ENCODE measurements around the gene ACOX3. TPM values are rescaled to one million over a fixed set of nuclear protein-coding genes. Genes with fewer than 3 reads are reported as not detected.

Gene ACOX3
- total and polyA plus RNA-seq, 9 of the 15 experiments (the other 6 are each of a cell fraction or from before 2014, with no cell fraction given) = 0.68 to 7.3 (median 3.7) TPM

GRCh38 chr4:8446122-8446521 lies 5.6 kb upstream of the ACOX3 start:
- Histone ChIP-seq H3K4me1 (replicated peaks in 1 of 2; ENCODE audit: control insufficient read depth in 2 of 2, insufficient read depth in 2 of 2, low read length in 2 of 2) (peaks cover 9 to 17% of the 10 kb centered on the region in 2 experiments), H4K20me1 (replicated peaks; ENCODE audit: control insufficient read depth, insufficient read depth, low read length) (peaks cover 18% of the 10 kb centered on the region), H3K9ac (ENCODE audit: insufficient read depth in 1 of 2, low read depth in 2 of 2, low read length in 2 of 2) (no peak overlapping the region), H3K9me1 (ENCODE audit: control insufficient read depth, insufficient read depth, low read length) (peaks cover 3% of the 10 kb centered on the region), H2AFZ (ENCODE audit: low read depth, low read length) (no peak overlapping the region), H3K9me3 (replicated peaks; ENCODE audit: control insufficient read depth, insufficient read depth, low read depth, low read length) (no peaks in the 10 kb centered on the region), H3K27me3 (ENCODE audit: control insufficient read depth in 2 of 2, insufficient read depth in 2 of 2, low read length in 2 of 2) (no peaks in the 10 kb centered on the region), H3K27ac (ENCODE audit: extremely low read depth, low read depth, low read length) (no peak overlapping the region; the same call in 2 of the 3 replicates), H3K36me3 (ENCODE audit: control insufficient read depth, insufficient read depth, low read length) (peaks cover 54% of the 10 kb centered on the region; the same call in 2 of the 3 replicates), H3K4me3 (no peak overlapping the region), H3K4me2 (ENCODE audit: insufficient read depth, low read length) (no peak overlapping the region), H3K79me2 (ENCODE audit: control insufficient read depth, insufficient read depth, low read length) (peaks cover 46% of the 10 kb centered on the region)
- ATAC-seq = no peak
- intact Hi-C loops (cut with micrococcal nuclease) (no loop called here), in situ Hi-C loops (cut with MboI) (no loop called here)
- ChIA-PET CTCF (ENCODE audit: low intra/inter-chr PET ratio) (no interaction called here), POLR2A (interaction anchor here (0.7 kb wide), 1 partner anchor 18 kb away, joined by 3 read pairs; no protein-coding TSS in a partner anchor)
- TF ChIP-seq DACH1 (IDR thresholded peaks at IDR 0.05; ENCODE audit: partially characterized antibody) = no peak
- TF ChIP-seq, protein P1, sequence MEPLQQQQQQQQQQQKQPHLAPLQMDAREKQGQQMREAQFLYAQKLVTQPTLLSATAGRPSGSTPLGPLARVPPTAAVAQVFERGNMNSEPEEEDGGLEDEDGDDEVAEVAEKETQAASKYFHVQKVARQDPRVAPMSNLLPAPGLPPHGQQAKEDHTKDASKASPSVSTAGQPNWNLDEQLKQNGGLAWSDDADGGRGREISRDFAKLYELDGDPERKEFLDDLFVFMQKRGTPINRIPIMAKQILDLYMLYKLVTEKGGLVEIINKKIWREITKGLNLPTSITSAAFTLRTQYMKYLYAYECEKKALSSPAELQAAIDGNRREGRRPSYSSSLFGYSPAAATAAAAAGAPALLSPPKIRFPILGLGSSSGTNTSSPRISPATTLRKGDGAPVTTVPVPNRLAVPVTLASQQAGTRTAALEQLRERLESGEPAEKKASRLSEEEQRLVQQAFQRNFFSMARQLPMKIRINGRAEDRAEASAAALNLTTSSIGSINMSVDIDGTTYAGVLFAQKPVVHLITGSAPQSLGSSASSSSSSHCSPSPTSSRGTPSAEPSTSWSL (CRISPR knock-in tag; IDR thresholded peaks at IDR 0.05; ENCODE audit: borderline replicate concordance) = no peak
- TF ChIP-seq OTX1 (CRISPR knock-in tag; IDR thresholded peaks at IDR 0.05) = no peak
- FAIRE-seq = no peak
- BruUV-seq (replicated peaks) = no TSS peak
- 70% methylated on average over 3 of the region's 3 CpGs for WGBS (ENCODE audit: insufficient coverage, low coverage, missing lambda C conversion rate)
- no peak for DNase-seq (ENCODE audit: extremely low read depth in 1 of 4, low spot score in 3 of 4)

- Histone ChIP-seq H3K4me2 (ENCODE audit: insufficient read depth, low read length) (no peak overlapping the region), H4K20me1 (replicated peaks; ENCODE audit: control insufficient read depth, insufficient read depth, low read length) (peaks cover 18% of the 10 kb centered on the region), H3K9me1 (ENCODE audit: control insufficient read depth, insufficient read depth, low read length) (peaks cover 3% of the 10 kb centered on the region), H3K36me3 (ENCODE audit: control insufficient read depth, insufficient read depth, low read length) (peaks cover 38% of the 10 kb centered on the region; the same call in 2 of the 3 replicates), H3K27me3 (ENCODE audit: control insufficient read depth in 2 of 2, insufficient read depth in 2 of 2, low read length in 2 of 2) (no peaks in the 10 kb centered on the region), H3K27ac (ENCODE audit: extremely low read depth, low read depth, low read length) (no peak overlapping the region), H3K4me3 (no peak overlapping the region), H3K4me1 (replicated peaks in 1 of 2; ENCODE audit: control insufficient read depth in 2 of 2, insufficient read depth in 2 of 2, low read length in 2 of 2) (peaks cover 12 to 15% of the 10 kb centered on the region in 2 experiments; a peak in 4 of 5 replicates), H3K9ac (ENCODE audit: insufficient read depth in 1 of 2, low read depth in 2 of 2, low read length in 2 of 2) (no peak overlapping the region), H3K79me2 (ENCODE audit: control insufficient read depth, insufficient read depth, low read length) (peaks cover 69% of the 10 kb centered on the region), H3K9me3 (replicated peaks; ENCODE audit: control insufficient read depth, insufficient read depth, low read depth, low read length) (no peaks in the 10 kb centered on the region), H2AFZ (ENCODE audit: low read depth, low read length) (no peak overlapping the region)
- POLR2A ChIA-PET = no interaction called here
- FAIRE-seq = no peak
- no peak for DNase-seq (ENCODE audit: extremely low read depth in 1 of 4, low spot score in 3 of 4)
- no TSS peak for BruUV-seq (replicated peaks)
- in situ Hi-C loops (cut with MboI) = no loop called here
- CTCF ChIA-PET (ENCODE audit: low intra/inter-chr PET ratio) = no interaction called here
- TF ChIP-seq ZNF699 (CRISPR knock-in tag; IDR thresholded peaks at IDR 0.05; ENCODE audit: insufficient replicate concordance) (no peak), SRSF1 (IDR thresholded peaks at IDR 0.05; ENCODE audit: low read depth, low read length) (no peak), CREBBP (IDR thresholded peaks at IDR 0.05; ENCODE audit: low read depth, low read length) (no peak), SMARCB1 (IDR thresholded peaks at IDR 0.05; ENCODE audit: insufficient read length, low read depth) (no peak), HDGF (IDR thresholded peaks at IDR 0.05) (no peak), ZNF23 (CRISPR knock-in tag; IDR thresholded peaks at IDR 0.05) (no peak), TARDBP (IDR thresholded peaks at IDR 0.05) (no peak), ZEB2 (IDR thresholded peaks at IDR 0.05) (no peak), ZNF830 (CRISPR knock-in tag; IDR thresholded peaks at IDR 0.05) (no peak), HCFC1 (IDR thresholded peaks at IDR 0.05; ENCODE audit: low read depth, low read length) (no peak), TFE3 (CRISPR knock-in tag; IDR thresholded peaks at IDR 0.05) (no peak), HES1 (IDR thresholded peaks at IDR 0.05; ENCODE audit: low read depth) (no peak)
- ATAC-seq = no peak
- intact Hi-C loops (cut with micrococcal nuclease) = no loop called here
- 83% methylated on average over 6 of the region's 6 CpGs for WGBS (ENCODE audit: insufficient coverage, low coverage, missing lambda C conversion rate)
Observed at GRCh38 chr4:8443801-8444200, 3.3 kb upstream of the ACOX3 start.

Measured in K562 (cell line).